Osteocyte (in vitro differentiated cells): Measurements from ENCODE around the gene KCTD13. TPM values are rescaled to one million over a fixed set of nuclear protein-coding genes. Genes with fewer than 3 reads are reported as not detected.

Experiments used
- DNase-seq: peaks from one replicate; pipeline ENCODE4 v3.0.0; 2021; ENCODE audit warnings: mixed read lengths; ENCODE audit not compliant: unreplicated experiment; ENCODE audit errors: extremely low spot score
- H3K27ac Mint-ChIP-seq: one replicate; pipeline ENCODE4 v1.8.0; 2021; ENCODE audit warnings: mild to moderate bottlenecking, mixed read lengths; ENCODE audit not compliant: unreplicated experiment
- H3K27me3 Mint-ChIP-seq: one replicate; pipeline ENCODE4 v1.8.0; 2021; ENCODE audit warnings: mixed read lengths; ENCODE audit not compliant: unreplicated experiment
- H3K36me3 Mint-ChIP-seq: one replicate; pipeline ENCODE4 v1.8.0; 2021; ENCODE audit warnings: mixed read lengths; ENCODE audit not compliant: unreplicated experiment
- H3K4me1 Mint-ChIP-seq: one replicate; pipeline ENCODE4 v1.8.0; 2021; ENCODE audit warnings: mixed read lengths; ENCODE audit not compliant: unreplicated experiment
- H3K4me3 Mint-ChIP-seq: one replicate; pipeline ENCODE4 v1.8.0; 2021; ENCODE audit warnings: mild to moderate bottlenecking, moderate library complexity, mixed read lengths; ENCODE audit not compliant: unreplicated experiment
- H3K9me3 Mint-ChIP-seq: one replicate; pipeline ENCODE4 v1.8.0; 2021; ENCODE audit warnings: mixed read lengths; ENCODE audit not compliant: unreplicated experiment
- CTCF ChIP-seq: fragments of 200-600 bp; sonication (generic); IDR thresholded peaks from 2 replicates; pipeline ENCODE4 v1.5.0; 2021; ENCODE audit warnings: antibody characterized with exemption, mild to moderate bottlenecking, moderate library complexity
- total RNA-seq: library from RNA; stranded (reverse); gene quantifications from 2 replicates; pipeline ENCODE4 v1.2.1, GENCODE V29; 2021

Gene KCTD13
- total RNA-seq, 1 donor from 2014 or later, result 22.3 TPM

GRCh38 chr16:29906520-29907244 is 19.3 kb downstream of the KCTD13 start:
- Mint-ChIP-seq H3K4me1 (no peaks in the 10 kb centered on the region), H3K27ac (no peak overlapping the region), H3K27me3 (no peaks in the 10 kb centered on the region), H3K9me3 (no peaks in the 10 kb centered on the region), H3K4me3 (no peak overlapping the region), H3K36me3 (peaks cover 1% of the 10 kb centered on the region)
- no peak for DNase-seq
- no peak for TF ChIP-seq CTCF

GRCh38 chr16:29905668-29906067 is 20.4 kb downstream of the KCTD13 start:
- Mint-ChIP-seq H3K9me3 (no peaks in the 10 kb centered on the region), H3K4me3 (no peak overlapping the region), H3K36me3 (peaks cover 1% of the 10 kb centered on the region), H3K27ac (no peak overlapping the region), H3K27me3 (no peaks in the 10 kb centered on the region), H3K4me1 (peaks cover 2% of the 10 kb centered on the region)
- DNase-seq, result no peak
- TF ChIP-seq CTCF, result no peak

GRCh38 chr16:29904947-29905346 is 21.1 kb downstream of the KCTD13 start:
- no peak for DNase-seq
- Mint-ChIP-seq H3K27ac (no peak overlapping the region), H3K4me3 (no peak overlapping the region), H3K9me3 (no peaks in the 10 kb centered on the region), H3K27me3 (no peaks in the 10 kb centered on the region), H3K36me3 (peaks cover 1% of the 10 kb centered on the region), H3K4me1 (peaks cover 5% of the 10 kb centered on the region)
- TF ChIP-seq CTCF, result no peak

GRCh38 chr16:29903590-29903989 is 22.4 kb downstream of the KCTD13 start:
- no peak for TF ChIP-seq CTCF
- DNase-seq, result no peak
- peaks cover 6% of the 10 kb centered on the region for H3K27me3 Mint-ChIP-seq
- no peak overlapping the region for H3K27ac Mint-ChIP-seq
- H3K36me3 Mint-ChIP-seq, result peaks cover 1% of the 10 kb centered on the region
- H3K4me1 Mint-ChIP-seq, result peaks cover 15% of the 10 kb centered on the region
- H3K9me3 Mint-ChIP-seq, result no peaks in the 10 kb centered on the region
- no peak overlapping the region for H3K4me3 Mint-ChIP-seq

- Mint-ChIP-seq H3K4me3 (no peak overlapping the region), H3K27me3 (peaks cover 19% of the 10 kb centered on the region)
- DNase-seq, result no peak
Observed at GRCh38 chr16:29901607-29901945, 24.4 kb downstream of the KCTD13 start.

More at GRCh38 chr16:29901607-29901945, 24.4 kb downstream of the KCTD13 start:
- Mint-ChIP-seq H3K36me3 (no peaks in the 10 kb centered on the region), H3K4me1 (peaks cover 17% of the 10 kb centered on the region), H3K27ac (no peak overlapping the region), H3K9me3 (no peaks in the 10 kb centered on the region)
- no peak for TF ChIP-seq CTCF
